HUDEP-2 (cell line): ENCODE measurements around the gene GPR135.

Experiments
- DNase-seq, 76 experiments: peaks; one replicate each; lab custom pipeline; 2025; ENCODE audit not compliant: unreplicated experiment in 76 of 76; lab: John Stamatoyannopoulos, UW

Gene GPR135

DNA sequence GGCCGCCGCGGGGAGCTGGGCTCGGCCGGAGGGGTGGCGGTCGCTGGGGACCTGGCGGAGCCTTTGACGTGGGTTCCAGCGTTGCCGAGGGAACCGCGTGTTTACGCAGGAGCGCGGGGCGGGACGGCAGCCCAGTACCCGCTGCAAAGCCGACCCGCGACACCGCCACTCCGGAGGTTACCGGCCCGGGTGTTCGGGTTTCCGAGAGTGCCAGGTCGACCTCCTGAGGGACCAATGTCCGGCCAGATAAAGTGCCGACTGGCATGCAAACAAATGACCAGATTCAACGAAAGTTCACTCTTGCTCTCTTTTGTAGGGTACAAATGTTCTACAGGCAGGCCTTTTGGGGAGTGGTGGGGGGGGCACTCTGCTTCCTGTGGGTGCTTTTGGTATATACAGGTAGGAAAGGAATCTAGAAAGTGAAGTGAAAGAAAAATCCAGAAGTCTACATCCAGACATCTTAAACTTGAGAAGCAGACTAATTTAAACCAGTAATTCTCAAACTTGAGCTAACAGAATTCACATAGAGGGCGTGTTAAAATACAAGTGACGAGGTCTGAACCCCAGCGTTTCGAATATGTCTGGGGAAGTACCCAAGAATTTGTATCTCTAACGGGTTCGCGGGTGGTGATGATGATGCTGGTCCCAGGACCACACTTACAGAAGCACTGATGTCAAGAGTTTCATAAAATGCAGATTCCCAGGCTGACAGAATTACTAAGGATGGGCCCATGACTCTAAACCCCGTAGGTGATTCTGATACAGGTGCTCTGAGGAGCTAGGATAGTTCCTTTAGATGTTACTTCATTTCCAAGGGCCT lies at the start of gene GPR135:
Gene GPR135, minus strand, starts transcription at position 65 of the 820 bp plus-strand sequence. CDS start 154 bp downstream, outside the sequence.
- peak in 2 of 76 experiments; percentile 11 to 31 for DNase-seq

- peak in 1 of 76 experiments; percentile 2 for DNase-seq
These were observed 46.9 kb upstream of the GPR135 start for GRCh38 chr14:59511916-59512575.

DNA sequence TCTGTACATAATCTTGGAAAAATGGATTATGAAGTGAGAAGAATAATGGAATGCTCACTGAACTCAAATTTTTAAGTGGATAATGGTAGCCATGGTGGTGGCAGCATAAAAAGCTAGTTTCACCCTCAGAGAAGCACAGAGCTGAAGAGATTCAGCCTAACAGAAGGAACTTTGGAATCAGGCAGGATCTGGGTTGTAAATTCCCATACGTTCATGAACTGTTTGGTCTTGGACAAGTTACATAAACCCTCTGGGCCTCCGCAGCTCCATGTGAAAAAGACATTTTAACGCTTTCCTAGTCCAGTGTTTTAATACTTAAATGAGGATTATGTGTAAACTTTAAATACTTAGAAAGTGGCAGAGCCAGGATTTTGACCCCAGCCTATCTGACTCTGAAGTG lies 45.8 kb upstream of the GPR135 start:
- DNase-seq = no peak

DNA sequence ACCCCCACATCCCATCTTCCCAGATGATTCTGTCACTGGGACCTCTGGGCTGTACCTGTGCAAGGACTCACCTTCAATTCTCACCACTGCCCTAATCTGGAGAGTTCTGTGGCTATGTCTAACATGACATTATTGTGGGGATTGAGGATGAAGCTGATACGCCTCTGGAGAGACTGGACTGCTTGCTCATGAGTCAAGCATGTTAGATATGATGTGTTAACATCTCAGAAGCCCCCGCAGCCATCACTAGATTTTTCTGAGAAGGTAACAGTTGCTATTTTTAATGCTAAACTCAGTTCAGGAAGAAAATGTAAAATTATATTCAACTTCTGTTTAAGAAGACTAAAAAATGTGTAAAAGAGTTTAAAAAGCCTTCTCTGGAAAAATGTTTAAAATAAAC lies 44.8 kb upstream of the GPR135 start:
- DNase-seq = no peak

DNA sequence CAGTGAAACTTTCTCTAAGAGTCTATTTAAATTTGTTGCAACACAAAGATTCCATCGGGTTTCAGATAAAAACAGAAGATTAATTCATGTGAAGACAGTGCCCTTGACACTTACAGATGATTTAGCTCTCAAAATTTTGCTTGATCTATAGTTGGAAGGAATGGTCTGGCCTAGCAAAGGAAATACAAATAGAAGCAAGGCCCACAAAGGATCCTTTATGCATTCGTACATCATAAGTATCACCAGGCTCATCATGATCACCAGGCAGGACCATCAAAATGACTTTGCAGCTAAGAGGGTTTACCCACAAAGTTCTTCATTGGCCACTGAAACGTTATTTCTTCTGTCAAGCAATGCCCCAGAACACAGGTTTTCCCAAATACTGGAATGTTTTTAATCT lies 43.9 kb upstream of the GPR135 start:
- DNase-seq = no peak

DNA sequence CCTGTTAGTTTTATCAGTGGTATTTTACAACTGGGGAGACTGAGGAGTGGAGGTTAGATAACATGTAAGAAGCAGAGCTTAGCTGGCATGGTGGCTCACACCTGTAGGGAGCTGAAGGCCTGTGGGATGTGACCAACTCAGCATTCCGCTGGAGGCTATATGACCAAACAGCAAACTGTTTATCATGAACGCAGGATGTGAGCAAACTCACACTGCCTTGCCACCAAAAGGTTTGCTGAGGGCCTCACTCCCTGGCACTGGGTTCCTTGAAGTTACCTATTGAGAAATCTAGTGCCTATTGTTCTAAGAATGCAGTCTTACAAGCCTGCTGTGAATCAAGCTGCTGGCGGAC lies 42.5 kb upstream of the GPR135 start:
- no peak for DNase-seq

DNA sequence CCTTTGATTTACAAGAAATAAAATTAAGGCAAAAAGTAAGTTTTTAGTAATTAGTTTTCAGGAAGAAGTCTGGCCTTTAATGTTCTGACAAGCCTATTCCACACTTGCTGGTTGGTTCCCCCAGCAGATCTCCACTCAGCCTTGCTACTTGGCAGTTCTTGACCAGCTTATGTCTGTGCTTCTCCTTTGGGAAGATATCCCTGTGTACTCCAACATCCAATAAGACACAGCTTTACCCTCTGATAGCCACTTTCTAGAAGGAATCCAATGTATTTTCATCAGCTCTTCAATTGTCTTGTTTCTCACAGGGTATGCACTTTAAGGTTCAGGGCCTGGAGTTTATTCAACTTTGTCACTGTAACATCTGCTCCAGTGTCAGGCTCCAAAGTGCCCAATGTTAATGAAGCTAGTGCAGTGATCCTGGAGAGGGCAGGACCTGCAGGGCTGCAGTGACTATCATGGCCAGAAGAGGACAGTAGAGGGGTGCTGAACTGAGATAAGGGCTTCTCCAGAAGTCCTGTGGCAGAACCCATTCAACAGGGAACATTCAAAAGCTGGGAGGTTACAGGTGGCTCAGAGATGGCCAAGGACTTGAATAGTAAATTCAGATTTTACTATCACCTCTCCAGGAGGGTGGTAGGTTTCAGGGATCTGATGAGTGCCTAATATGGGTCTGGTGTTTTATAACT lies 42.0 kb upstream of the GPR135 start:
- peak in 65 of 76 experiments; percentile 1 to 82 (median 47) for DNase-seq

- no peak for DNase-seq
These were observed 38.1 kb upstream of the GPR135 start for GRCh38 chr14:59503256-59503655.

- no peak for DNase-seq
These were observed 35.6 kb upstream of the GPR135 start for GRCh38 chr14:59500732-59501131.

- DNase-seq = no peak
These were observed 27.2 kb upstream of the GPR135 start for GRCh38 chr14:59492384-59492783.

DNA sequence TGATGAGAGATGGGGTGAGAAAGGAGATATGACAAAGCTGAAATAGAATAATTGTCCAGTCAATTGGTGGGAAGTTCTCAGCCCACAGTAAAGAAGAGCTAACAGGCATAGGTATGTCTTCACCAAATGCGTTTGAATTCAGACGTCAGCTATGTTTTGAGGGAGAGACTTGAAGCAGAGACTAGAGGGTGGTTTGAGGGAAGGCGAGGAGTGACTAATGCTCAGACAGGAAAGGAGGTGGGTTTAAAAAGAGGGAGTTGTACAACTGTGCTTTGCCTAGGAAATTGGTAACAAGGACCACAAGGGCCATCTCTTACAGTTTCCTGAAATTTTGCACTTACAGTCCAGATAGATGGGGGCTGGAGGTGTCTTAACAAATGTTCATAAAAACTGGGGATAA lies 25.6 kb upstream of the GPR135 start:
- DNase-seq = no peak

DNA sequence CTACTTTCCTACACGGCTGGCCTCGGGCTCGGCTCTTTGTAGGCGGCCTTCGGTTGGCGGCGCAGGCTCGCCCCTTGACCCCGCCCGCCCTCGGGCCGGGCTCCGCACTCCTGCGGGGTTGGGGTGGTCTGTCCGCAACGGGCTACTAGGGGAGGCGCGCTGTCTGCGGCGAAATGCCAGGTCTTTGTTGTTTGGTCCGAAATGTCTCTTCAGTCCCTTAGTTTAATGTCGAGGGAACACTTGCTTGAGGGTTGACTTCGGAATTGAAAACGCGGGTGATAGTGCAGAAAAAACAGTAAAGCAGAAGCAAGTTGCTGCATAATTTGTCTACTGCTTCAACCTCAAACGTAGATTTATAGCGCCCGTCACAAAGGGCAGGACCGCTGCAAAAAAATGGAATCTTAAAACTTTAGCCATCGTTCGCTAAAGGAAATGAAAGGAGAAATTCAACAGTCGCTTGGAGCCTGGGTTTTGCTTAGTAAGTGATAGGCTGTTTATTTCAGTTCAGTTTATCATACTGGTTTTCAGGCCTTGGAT lies 19.5 kb upstream of the GPR135 start:
- peak in 5 of 76 experiments; percentile 33 to 85 (median 50) for DNase-seq

- DNase-seq = peak in 75 of 76 experiments; percentile 47 to 97 (median 91)
These were observed 18.8 kb upstream of the GPR135 start, which contains the start of the genes JKAMP and L3HYPDH for GRCh38 chr14:59483819-59484638. Gene JKAMP (plus strand): TSS chr14:59484517. CDS start chr14:59484590, 73 bp downstream. Gene L3HYPDH (minus strand): TSS chr14:59484408. CDS start chr14:59484316, 92 bp downstream.

- DNase-seq = peak in 1 of 76 experiments; percentile 18
These were observed 18.2 kb upstream of the GPR135 start for GRCh38 chr14:59483363-59483762.

DNA sequence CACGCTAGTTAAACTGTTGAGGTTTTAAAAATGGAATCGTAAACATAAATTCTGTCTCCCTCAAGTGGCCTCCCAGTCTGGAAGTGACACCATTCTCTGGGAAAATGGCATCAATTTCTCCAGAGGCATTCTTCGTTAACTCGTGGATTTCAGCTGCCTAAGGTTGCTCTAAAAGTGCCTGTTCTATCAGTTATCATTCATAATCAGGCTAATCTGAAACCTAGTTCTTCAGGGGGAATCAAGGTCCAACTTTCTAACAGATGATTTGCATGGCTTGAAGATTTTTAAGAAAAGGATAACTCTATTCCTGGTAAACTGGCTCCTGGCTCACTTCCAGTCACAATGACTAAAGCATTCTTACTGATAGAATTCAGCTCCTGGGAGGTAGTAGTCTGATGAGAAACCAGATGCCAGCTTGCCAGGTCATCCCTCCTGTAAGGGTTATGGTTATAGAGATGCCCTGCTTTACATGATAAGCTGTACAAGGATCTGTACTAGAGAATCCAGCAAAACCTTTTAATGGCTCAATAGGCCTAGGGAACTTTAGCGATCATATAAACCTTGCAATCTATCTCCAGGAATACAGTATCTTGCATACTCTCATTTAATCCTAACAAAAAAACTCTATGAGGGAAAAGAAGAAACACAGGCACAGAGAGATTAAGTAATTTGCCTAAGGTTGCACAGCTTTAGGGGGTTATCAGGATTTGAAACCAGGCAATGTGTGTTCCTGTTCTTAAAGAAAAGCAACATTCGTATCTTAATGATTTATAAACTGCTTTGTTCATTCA lies 17.6 kb upstream of the GPR135 start:
- DNase-seq = peak in 46 of 76 experiments; percentile 1 to 63 (median 23)

DNA sequence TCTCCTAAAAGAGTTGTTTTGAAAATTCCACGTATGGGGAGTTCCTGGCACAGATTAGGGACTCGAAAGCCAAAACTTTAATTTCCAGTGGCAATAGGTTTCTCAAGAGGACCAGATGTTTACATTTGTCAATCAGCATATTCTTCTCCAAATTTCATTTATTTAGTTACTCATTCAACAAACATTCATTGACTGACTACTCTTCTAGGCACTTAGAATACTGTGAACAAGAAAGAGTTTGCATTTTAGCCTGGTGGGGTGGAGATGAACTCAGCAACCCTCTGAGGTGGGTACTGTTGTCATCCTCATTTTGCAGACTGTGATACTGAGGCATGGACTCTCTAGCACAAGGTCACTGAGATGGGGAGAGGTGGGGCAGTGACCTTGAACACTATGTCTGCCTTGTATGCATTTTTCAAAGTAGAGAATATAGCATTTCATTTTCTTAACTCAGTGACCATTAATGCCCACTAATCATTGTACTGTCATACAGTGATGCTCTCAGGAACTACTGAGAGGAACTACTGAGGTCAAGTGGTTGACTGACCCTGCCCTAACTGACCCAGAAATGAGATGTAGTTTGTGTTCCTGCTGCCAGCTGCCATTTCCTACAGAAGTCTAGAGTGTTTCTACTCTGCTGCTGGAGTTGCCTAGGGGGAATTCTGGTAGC lies 16.8 kb upstream of the GPR135 start:
- no peak for DNase-seq

- no peak for DNase-seq
These were observed 16.2 kb upstream of the GPR135 start for GRCh38 chr14:59481407-59481806.

DNA sequence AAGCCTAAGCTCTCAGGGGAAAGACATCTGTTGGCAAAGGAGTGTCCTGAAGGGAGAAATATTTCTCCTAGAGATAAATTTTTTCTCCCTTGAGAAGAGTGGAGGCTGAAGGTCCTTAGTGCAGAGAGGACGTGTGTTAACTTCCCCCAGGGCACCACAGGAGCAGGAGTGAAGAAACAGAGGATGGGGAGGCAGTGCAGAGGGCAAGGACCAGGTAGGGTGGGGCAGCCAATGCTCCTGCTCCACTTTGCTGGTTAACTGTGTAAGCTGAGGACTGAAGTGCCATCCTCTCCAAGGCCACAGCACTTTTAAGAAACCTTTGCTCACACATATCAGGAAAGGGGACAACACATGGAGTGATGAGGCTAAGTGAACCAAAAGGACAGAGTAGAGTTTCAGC lies 15.0 kb upstream of the GPR135 start:
- no peak for DNase-seq

GRCh38 chr14:59478540-59478939 lies 13.4 kb upstream of the GPR135 start:
- DNase-seq = no peak
